ENCODE results near the gene ZSWIM8.

DNA sequence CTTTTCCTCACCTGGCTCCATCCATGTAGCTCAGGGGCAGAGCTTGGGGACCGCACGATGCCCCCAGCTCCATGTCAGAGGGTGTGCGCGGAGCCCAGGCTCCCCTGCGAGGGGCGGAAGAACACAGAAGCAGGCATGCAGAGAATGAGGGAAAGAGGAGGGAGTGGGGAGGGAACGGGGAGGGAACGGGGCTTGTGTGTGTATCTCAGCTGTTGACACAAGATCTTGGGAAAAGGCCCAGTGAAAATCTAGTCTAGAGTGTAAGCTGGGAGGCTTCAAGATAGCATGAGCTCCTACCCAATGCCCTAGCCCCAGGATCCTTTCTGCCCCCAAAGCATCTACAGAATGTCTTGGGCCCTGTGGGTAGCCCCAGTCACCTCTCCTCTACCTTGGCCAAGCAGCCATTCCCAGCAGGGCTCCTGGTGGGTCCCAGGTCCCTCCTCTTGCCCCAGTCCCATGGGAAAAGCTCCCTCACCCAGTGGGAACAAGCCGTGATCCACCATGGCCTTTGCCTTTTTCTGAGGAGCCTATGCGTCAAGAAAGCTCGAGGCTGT, 51.1 kb downstream of the ZSWIM8 start:
- TF ChIP-seq, protein P1, sequence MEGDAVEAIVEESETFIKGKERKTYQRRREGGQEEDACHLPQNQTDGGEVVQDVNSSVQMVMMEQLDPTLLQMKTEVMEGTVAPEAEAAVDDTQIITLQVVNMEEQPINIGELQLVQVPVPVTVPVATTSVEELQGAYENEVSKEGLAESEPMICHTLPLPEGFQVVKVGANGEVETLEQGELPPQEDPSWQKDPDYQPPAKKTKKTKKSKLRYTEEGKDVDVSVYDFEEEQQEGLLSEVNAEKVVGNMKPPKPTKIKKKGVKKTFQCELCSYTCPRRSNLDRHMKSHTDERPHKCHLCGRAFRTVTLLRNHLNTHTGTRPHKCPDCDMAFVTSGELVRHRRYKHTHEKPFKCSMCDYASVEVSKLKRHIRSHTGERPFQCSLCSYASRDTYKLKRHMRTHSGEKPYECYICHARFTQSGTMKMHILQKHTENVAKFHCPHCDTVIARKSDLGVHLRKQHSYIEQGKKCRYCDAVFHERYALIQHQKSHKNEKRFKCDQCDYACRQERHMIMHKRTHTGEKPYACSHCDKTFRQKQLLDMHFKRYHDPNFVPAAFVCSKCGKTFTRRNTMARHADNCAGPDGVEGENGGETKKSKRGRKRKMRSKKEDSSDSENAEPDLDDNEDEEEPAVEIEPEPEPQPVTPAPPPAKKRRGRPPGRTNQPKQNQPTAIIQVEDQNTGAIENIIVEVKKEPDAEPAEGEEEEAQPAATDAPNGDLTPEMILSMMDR (IDR thresholded peaks at IDR 0.05): no peak
- no peak for TF ChIP-seq EZH2 (IDR thresholded peaks at IDR 0.05; ENCODE audit: borderline replicate concordance, insufficient read depth, low read depth, low read length, poor library complexity, severe bottlenecking)

Data from B cell (primary cell).